CD4-positive, alpha-beta T cell (primary cell): ENCODE results near the gene JAKMIP2. TPM values are rescaled to one million over a fixed set of nuclear protein-coding genes. Genes with fewer than 3 reads are reported as not detected.
"Not testable (repeated sequence)": the region's sequence is repeated elsewhere in the genome, so short reads cannot be mapped to it uniquely, and the experiment has no call there.

Experiments
- ATAC-seq: fragments of 200-7000 bp; cut with Tn5 transposase; one replicate; pipeline ENCODE4 v1.10.0; 2022; ENCODE audit warnings: mild to moderate bottlenecking; ENCODE audit not compliant: poor library complexity
- CTCF ChIA-PET: fragments of 350-600 bp; sonication (Branson Sonifier 250); formaldehyde crosslinking; loops from one replicate; lab custom pipeline; 2021; ENCODE audit warnings: antibody characterized with exemption, inconsistent platforms; lab: Charles Lee
- POLR2A ChIA-PET: fragments of 350-600 bp; sonication (Branson Sonifier 250); formaldehyde crosslinking; loops from one replicate; lab custom pipeline; 2021; ENCODE audit warnings: antibody characterized with exemption, inconsistent platforms; lab: Charles Lee
- DNase-seq, 14 experiments: peaks; one replicate each; pipeline ENCODE4 v3.0.0-alpha.2; 2013 to 2020; ENCODE audit warnings: mixed read lengths in 2 of 14
- H3K27ac ChIP-seq, 2 donors: one replicate each; pipeline versions ENCODE4 v1.5.1 to v1.7.0; 2013; ENCODE audit warnings: low read length in 2 of 2, low read depth in 1 of 2, mild to moderate bottlenecking in 1 of 2
- H3K27me3 ChIP-seq, 2 experiments: 1 replicate in 1 of 2; 2 replicates in 1 of 2; pipeline versions ENCODE4 v1.6.1 to v1.7.0; 2013; ENCODE audit warnings: low read length in 2 of 2, control low read depth in 1 of 2, mild to moderate bottlenecking in 1 of 2, moderate library complexity in 1 of 2; ENCODE audit not compliant: insufficient read depth in 2 of 2, control insufficient read depth in 1 of 2
- H3K36me3 ChIP-seq: one replicate; pipeline ENCODE4 v1.6.1; 2013; ENCODE audit warnings: low read length, control low read depth; ENCODE audit not compliant: insufficient read depth
- H3K4me1 ChIP-seq: one replicate; pipeline ENCODE4 v1.6.1; 2013; ENCODE audit warnings: low read length, control low read depth; ENCODE audit not compliant: insufficient read depth
- H3K4me3 ChIP-seq: one replicate; pipeline ENCODE4 v1.5.1; 2013; ENCODE audit warnings: mild to moderate bottlenecking, low read length, moderate library complexity
- H3K9me3 ChIP-seq, 2 experiments: 1 replicate in 1 of 2; 2 replicates in 1 of 2; pipeline versions ENCODE4 v1.6.1 to v1.7.0; 2013; ENCODE audit warnings: low read length in 2 of 2, mild to moderate bottlenecking in 2 of 2, control low read depth in 1 of 2, moderate library complexity in 1 of 2; ENCODE audit not compliant: control insufficient read depth in 1 of 2, insufficient read depth in 1 of 2
- H3K27ac Mint-ChIP-seq: one replicate; pipeline ENCODE4 v1.8.0; 2020; ENCODE audit warnings: mixed read lengths
- H3K27me3 Mint-ChIP-seq: one replicate; pipeline ENCODE4 v1.8.0; 2021; ENCODE audit warnings: mixed read lengths
- H3K36me3 Mint-ChIP-seq: one replicate; pipeline ENCODE4 v1.8.0; 2021; ENCODE audit warnings: low read depth, mixed read lengths
- H3K4me1 Mint-ChIP-seq: one replicate; pipeline ENCODE4 v1.8.0; 2021; ENCODE audit warnings: low read depth, mixed read lengths
- H3K4me3 Mint-ChIP-seq: one replicate; pipeline ENCODE4 v1.8.0; 2020; ENCODE audit warnings: mild to moderate bottlenecking, mixed read lengths
- H3K9me3 Mint-ChIP-seq: one replicate; pipeline ENCODE4 v1.8.0; 2020; ENCODE audit warnings: mixed read lengths
- intact Hi-C, 2 experiments: fragments of 100-400 bp; cut with DNase I in 1 of 2; cut with micrococcal nuclease in 1 of 2; formaldehyde crosslinking; loops; one replicate each; pipeline versions ENCODE4 v1.15.1 to v1.9.0; 2023 to 2025; cut with DNase I, micrococcal nuclease
- total RNA-seq, 174 experiments: library from RNA in 2 of 174; stranded (reverse) in 2 of 174; gene quantifications; one replicate each; pipeline ENCODE4 v1.2.3 and lab custom pipeline; 2021 to 2026
- TF ChIP-seq, protein P1 (sequence below): fragments of 200-600 bp; IDR thresholded peaks from one replicate; pipeline ENCODE4 v1.8.0; 2022; ENCODE audit warnings: antibody characterized with exemption, mild to moderate bottlenecking

JAKMIP2 gene
- total RNA-seq, 2 experiments from 2014 or later, result 0.74 to 1.3 TPM

DNA sequence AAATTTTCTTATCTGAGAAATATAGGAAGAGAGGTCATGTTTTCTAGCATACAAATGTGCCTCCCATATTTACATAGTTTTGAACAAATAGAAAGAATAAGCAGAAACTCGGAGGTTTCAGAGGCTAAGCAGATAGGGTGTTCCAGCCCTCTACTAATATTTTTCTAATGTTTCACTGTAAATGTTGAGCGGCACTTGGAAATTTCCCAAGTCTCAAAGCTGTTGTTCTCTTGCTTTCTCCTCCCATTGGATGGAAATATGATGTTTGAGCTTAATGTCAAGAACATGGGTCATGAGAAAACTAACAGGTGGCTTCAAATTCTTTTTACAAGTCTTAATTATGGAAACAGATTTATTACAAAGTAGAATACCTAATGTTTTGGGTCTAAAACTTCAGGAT, 43.8 kb upstream of the JAKMIP2 start:
- no peak overlapping the region for H3K27ac ChIP-seq
- DNase-seq, result no peak
- ChIA-PET CTCF (no interaction called here), POLR2A (no interaction called here)
- no peak overlapping the region for H3K27ac Mint-ChIP-seq
- no peaks in the 10 kb centered on the region for H3K4me1 ChIP-seq
- ATAC-seq, result no peak
- no peaks in the 10 kb centered on the region for H3K27me3 ChIP-seq
- no peaks in the 10 kb centered on the region for H3K36me3 ChIP-seq
- intact Hi-C loops, result no loop called here
- peaks cover 9% of the 10 kb centered on the region for H3K27me3 Mint-ChIP-seq
- no peaks in the 10 kb centered on the region for H3K9me3 ChIP-seq
- H3K4me1 Mint-ChIP-seq, result no peaks in the 10 kb centered on the region
- TF ChIP-seq, protein P1, sequence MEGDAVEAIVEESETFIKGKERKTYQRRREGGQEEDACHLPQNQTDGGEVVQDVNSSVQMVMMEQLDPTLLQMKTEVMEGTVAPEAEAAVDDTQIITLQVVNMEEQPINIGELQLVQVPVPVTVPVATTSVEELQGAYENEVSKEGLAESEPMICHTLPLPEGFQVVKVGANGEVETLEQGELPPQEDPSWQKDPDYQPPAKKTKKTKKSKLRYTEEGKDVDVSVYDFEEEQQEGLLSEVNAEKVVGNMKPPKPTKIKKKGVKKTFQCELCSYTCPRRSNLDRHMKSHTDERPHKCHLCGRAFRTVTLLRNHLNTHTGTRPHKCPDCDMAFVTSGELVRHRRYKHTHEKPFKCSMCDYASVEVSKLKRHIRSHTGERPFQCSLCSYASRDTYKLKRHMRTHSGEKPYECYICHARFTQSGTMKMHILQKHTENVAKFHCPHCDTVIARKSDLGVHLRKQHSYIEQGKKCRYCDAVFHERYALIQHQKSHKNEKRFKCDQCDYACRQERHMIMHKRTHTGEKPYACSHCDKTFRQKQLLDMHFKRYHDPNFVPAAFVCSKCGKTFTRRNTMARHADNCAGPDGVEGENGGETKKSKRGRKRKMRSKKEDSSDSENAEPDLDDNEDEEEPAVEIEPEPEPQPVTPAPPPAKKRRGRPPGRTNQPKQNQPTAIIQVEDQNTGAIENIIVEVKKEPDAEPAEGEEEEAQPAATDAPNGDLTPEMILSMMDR, result no peak
- H3K9me3 Mint-ChIP-seq, result no peaks in the 10 kb centered on the region
- H3K4me3 ChIP-seq, result no peak overlapping the region
- no peak overlapping the region for H3K4me3 Mint-ChIP-seq
- H3K36me3 Mint-ChIP-seq, result no peaks in the 10 kb centered on the region

DNA sequence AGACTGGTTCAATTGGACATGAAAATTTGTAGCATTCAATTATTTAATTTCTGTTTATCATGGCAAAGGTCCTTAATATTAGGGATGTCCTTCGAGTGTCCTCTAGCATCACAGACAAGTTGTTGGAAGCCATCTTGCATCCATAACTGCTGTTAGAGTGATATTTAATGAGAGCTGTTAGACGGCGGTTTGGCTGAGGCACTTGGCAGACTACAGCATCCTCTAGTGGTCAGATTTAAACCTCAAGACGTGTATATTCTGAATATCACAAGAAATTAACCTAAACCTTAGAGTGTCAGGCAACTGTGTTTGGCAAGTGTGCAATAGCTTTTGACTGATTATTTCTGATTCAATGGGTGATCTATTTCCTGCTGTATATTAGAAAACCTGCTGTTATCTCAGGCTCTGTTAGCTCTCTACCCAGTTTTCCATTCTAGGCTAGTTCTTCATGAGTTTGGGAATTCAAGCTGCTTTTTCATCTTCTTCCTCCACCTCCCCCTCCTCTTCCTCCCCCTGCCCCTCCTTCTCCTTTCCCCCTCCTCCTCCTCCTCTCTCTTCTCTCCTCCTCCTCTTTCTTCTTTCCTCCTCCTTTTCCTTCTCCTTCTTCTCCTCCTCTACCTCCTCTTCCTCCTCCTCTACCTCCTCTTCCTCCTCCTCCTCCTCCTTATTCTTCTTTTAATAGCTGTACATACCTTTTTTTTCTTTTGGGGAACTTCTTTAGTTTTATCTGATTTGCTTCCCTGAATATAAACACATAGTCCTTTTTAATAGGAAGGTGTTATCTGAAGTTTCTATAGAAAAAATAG, 40.4 kb upstream of the JAKMIP2 start:
- Histone ChIP-seq H3K36me3 (no peaks in the 10 kb centered on the region), H3K27me3 (no peaks in the 10 kb centered on the region), H3K27ac (no peak overlapping the region), H3K9me3 (no peaks in the 10 kb centered on the region), H3K4me1 (no peaks in the 10 kb centered on the region), H3K4me3 (no peak overlapping the region)
- DNase-seq (peak in 11 of 14 experiments; percentile 5 to 75 (median 17)), ATAC-seq (peak; percentile 67)
- intact Hi-C loops, result loop anchor here (1.0 to 5.0 kb wide), 4 partner anchors 41 to 369 kb away; partner anchors contain the start of gene JAKMIP2 (in 1 of the 2)
- H3K27ac Mint-ChIP-seq, result no peak overlapping the region
- TF ChIP-seq, protein P1, result peak; percentile 80
- H3K9me3 Mint-ChIP-seq, result no peaks in the 10 kb centered on the region
- H3K36me3 Mint-ChIP-seq, result no peaks in the 10 kb centered on the region
- H3K4me1 Mint-ChIP-seq, result no peaks in the 10 kb centered on the region
- ChIA-PET CTCF (interaction anchor here (0.6 to 2.7 kb wide), 6 partner anchors 9 to 201 kb away, joined by 3 to 34 read pairs (median 4); no protein-coding TSS in a partner anchor), POLR2A (interaction anchor here (1.2 kb wide), 1 partner anchor 194 kb away, joined by 8 read pairs; no protein-coding TSS in a partner anchor)
- no peak overlapping the region for H3K4me3 Mint-ChIP-seq
- H3K27me3 Mint-ChIP-seq, result peaks cover 5% of the 10 kb centered on the region

DNA sequence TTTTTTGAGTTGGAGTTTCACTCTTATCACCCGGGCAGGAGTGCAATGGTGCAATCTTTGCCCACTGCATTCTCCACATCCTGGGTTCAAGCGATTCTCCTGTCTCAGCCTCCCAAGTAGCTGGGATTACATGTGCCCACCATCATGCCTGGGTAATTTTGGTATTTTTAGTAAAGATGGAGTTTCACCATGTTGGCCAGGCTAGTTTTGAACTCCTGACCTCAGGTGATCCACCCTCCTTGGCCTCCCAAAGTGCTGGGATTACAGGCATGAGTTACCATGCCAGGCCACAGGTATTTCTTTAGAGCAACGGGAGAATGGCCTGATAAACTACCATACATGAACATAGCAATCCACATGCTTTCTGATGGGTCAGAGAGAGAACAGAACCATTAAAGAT, 39.7 kb upstream of the JAKMIP2 start:
- DNase-seq, H3K36me3 Mint-ChIP-seq, H3K4me3 Mint-ChIP-seq, H3K9me3 ChIP-seq, H3K4me3 ChIP-seq, H3K27me3 ChIP-seq, H3K27ac Mint-ChIP-seq, H3K36me3 ChIP-seq, H3K4me1 ChIP-seq, H3K27me3 Mint-ChIP-seq, H3K4me1 Mint-ChIP-seq, H3K27ac ChIP-seq, ATAC-seq, H3K9me3 Mint-ChIP-seq: not testable (repeated sequence)
- POLR2A ChIA-PET, result interaction anchor here (1.2 kb wide), 1 partner anchor 194 kb away, joined by 8 read pairs; no protein-coding TSS in a partner anchor
- CTCF ChIA-PET, result interaction anchor here (0.6 to 2.7 kb wide), 5 partner anchors 8 to 201 kb away, joined by 3 to 34 read pairs (median 4); no protein-coding TSS in a partner anchor
- intact Hi-C loops, result loop anchor here (1.0 to 5.0 kb wide), 4 partner anchors 40 to 368 kb away; partner anchors contain the start of gene JAKMIP2 (in 1 of the 2)
